IPS-18a (cell line): ENCODE results near the gene PLA2G12A.

ENCODE experiments used
- H3K27ac ChIP-seq: one replicate; pipeline ENCODE4 v1.5.1; 2013; ENCODE audit warnings: low read length
- H3K27me3 ChIP-seq: one replicate; pipeline ENCODE4 v1.6.1; 2013; ENCODE audit warnings: mild to moderate bottlenecking, low read length; ENCODE audit not compliant: control insufficient read depth, insufficient read depth
- H3K36me3 ChIP-seq: one replicate; pipeline ENCODE4 v1.6.1; 2013; ENCODE audit warnings: low read depth, low read length; ENCODE audit not compliant: control insufficient read depth
- H3K4me1 ChIP-seq: one replicate; pipeline ENCODE4 v1.6.1; 2013; ENCODE audit warnings: low read depth, low read length; ENCODE audit not compliant: control insufficient read depth
- H3K4me3 ChIP-seq: one replicate; pipeline ENCODE4 v1.5.1; 2013; ENCODE audit warnings: low read length
- H3K9ac ChIP-seq: one replicate; pipeline ENCODE4 v1.6.1; 2013; ENCODE audit warnings: mild to moderate bottlenecking, low read length, moderate library complexity
- H3K9me3 ChIP-seq: one replicate; pipeline ENCODE4 v1.6.1; 2013; ENCODE audit warnings: low read depth, low read length; ENCODE audit not compliant: control insufficient read depth

PLA2G12A gene

DNA sequence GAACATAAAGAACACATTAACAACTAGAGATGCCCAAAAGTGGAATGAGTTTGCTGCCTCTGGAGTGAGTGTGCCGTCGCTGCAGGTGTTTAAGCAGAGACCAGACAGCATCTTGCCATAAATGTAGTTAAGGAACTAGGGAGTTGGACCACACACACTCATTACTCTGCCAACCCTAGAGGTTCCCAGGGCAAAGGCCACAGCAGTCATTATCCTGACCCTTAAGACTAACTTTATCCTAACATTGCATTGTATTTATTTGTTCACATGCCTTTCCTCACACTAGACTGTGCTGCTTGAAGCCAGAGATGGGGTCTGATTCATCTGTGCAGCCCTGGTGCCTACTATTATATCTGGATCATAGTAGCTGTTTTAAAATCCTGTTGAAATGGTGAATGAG is 16.9 kb upstream of the PLA2G12A start:
- Histone ChIP-seq H3K4me1 (no peaks in the 10 kb centered on the region), H3K4me3 (no peak overlapping the region), H3K9me3 (no peaks in the 10 kb centered on the region), H3K27ac (no peak overlapping the region), H3K27me3 (no peaks in the 10 kb centered on the region), H3K36me3 (no peaks in the 10 kb centered on the region), H3K9ac (no peak overlapping the region)

DNA sequence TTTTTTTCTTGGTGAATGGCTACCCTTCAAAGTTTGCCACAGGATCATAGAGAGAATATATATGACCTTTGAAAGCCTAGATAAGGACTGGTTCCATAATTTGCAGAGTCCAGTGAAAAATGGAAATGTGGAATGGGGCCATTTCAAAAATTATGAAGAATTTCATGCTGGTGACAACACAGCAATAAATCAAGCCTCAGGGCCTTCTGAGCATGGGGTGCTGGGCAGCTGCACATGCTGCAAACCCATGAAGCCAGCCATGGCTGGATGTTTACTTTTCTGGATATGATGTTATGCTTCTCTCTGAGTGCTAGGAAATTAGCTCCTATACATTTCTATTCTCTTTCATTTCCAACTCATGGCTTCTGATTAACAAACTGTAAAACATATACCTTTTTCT is 16.0 kb upstream of the PLA2G12A start:
- Histone ChIP-seq H3K27me3 (no peaks in the 10 kb centered on the region), H3K4me1 (no peaks in the 10 kb centered on the region), H3K4me3 (no peak overlapping the region), H3K9me3 (no peaks in the 10 kb centered on the region), H3K9ac (no peak overlapping the region), H3K36me3 (no peaks in the 10 kb centered on the region), H3K27ac (no peak overlapping the region)

DNA sequence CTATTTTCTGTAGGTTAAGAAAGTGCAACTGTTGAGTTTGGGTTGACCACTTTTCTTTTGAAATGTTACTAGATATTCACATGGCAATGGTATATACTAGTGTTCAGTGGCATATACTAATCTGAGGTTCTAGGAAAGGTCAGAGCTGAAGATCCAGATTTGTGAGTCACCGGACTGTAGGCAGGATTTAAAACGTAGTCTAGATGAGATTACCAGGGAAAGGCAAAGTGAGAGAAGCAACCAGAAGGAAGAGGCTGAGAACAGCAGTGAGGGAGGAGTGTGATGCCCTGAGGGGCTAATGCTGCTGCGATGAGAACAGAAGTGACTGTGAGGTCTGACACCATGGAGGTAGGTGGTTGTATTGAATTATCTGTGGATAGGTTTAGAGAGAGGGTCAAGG is 9.7 kb upstream of the PLA2G12A start:
- Histone ChIP-seq H3K36me3 (no peaks in the 10 kb centered on the region), H3K27ac (no peak overlapping the region), H3K4me1 (no peaks in the 10 kb centered on the region), H3K4me3 (no peak overlapping the region), H3K9me3 (no peaks in the 10 kb centered on the region), H3K27me3 (no peaks in the 10 kb centered on the region), H3K9ac (no peak overlapping the region)

DNA sequence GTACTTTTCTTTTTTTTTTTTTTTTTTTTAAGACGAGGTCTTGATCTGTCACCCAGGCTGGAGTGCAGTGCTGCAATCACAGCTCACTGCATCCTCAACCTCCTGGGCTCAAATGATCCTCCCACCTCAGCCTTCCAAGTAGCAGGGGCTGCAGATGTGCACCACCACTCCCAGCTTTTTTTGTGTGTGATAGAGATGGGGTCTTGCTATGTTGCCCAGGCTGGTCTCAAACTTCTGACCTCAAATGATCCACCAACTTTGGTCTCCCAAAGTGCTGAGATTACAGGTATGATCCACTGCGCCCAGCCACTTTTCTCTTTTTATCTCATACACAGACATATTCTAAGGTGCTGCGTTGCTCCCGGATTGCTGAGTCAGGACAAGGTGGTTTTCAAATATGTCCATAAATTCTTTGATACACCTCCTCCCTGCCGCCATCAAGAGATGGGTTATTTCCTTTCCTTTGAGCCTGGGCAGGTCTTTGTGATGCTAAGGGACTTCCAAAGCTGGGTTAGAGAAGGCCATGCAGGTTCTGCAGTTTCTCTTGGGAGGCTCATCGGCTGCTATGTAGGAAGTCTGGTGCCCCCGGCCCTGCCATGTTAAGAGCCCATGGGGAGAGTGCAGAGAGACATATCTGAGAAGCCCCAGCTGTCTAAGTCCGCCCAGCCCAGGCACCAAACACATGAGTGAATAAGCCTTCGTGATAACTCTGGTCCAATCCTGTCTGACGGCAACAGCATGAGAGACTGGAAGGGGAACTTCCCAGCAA is 8.4 kb upstream of the PLA2G12A start:
- Histone ChIP-seq H3K36me3 (no peaks in the 10 kb centered on the region), H3K4me1 (no peaks in the 10 kb centered on the region), H3K9ac (no peak overlapping the region), H3K9me3 (no peaks in the 10 kb centered on the region), H3K27me3 (no peaks in the 10 kb centered on the region), H3K4me3 (no peak overlapping the region), H3K27ac (no peak overlapping the region)

DNA sequence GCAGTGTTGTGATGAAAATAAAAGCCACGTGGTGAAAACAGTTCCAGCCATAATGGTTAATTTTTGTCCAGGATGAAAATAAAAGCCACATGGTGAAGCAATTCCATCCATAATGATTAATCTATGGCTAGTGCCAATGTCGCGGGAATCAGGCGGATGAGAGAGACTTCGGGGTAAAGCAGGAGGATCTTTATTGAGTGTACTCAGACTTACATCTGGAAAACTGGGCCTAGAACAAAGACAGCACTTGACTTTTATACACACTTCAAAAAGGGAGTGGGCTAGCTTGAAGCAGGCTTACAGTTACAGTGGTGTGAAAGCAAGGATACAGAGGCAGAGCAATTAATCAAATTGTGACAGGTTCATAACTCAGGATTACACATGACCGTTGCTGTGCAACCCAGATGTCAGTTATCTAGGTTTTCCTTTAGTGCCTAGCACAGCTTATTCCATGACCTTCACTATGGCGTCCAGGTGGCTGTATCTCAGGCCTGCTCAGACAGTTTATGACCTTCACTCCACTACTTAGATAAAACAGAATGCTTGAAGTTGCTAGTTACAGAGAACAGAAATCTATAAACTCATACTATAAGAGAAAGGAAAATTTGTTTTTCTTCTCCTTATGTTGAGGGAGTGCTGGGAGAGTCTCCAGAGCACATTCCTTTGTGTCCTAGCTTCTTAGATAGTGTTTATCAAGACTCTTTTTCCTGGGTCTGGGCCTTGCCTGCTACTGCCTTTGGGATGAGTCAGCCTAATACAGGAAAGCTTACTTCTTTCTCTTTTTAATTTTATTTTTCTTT is 5.9 kb upstream of the PLA2G12A start:
- no peaks in the 10 kb centered on the region for H3K27me3 ChIP-seq
- H3K9ac ChIP-seq, result no peak overlapping the region
- no peak overlapping the region for H3K27ac ChIP-seq
- no peaks in the 10 kb centered on the region for H3K36me3 ChIP-seq
- no peak overlapping the region for H3K4me3 ChIP-seq
- no peaks in the 10 kb centered on the region for H3K9me3 ChIP-seq
- peaks cover under 1% of the 10 kb centered on the region for H3K4me1 ChIP-seq

DNA sequence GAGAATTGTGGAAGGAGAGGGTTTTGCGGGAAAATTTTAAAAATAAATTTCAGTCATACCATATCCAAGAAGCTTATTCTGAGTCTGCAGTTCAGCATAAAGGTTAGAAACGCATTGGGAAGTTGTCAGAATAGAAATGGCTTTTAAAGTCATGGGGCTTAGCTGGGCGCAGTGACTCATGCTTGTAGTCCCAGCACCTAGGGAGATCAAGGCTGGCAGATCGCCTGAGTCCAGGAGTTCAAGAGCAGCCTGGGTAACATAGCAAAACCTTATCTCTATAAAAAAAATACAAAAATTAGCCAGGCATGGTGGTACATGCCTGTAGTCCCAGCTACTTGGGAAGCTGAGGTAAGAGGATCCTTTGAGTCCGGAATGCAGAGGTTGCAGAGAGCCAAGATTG is 3.9 kb upstream of the PLA2G12A start:
- H3K27ac ChIP-seq, result no peak overlapping the region
- no peaks in the 10 kb centered on the region for H3K9me3 ChIP-seq
- H3K4me1 ChIP-seq, result peaks cover 4% of the 10 kb centered on the region
- H3K9ac ChIP-seq, result no peak overlapping the region
- no peak overlapping the region for H3K4me3 ChIP-seq
- peaks cover 8% of the 10 kb centered on the region for H3K27me3 ChIP-seq
- H3K36me3 ChIP-seq, result no peaks in the 10 kb centered on the region

DNA sequence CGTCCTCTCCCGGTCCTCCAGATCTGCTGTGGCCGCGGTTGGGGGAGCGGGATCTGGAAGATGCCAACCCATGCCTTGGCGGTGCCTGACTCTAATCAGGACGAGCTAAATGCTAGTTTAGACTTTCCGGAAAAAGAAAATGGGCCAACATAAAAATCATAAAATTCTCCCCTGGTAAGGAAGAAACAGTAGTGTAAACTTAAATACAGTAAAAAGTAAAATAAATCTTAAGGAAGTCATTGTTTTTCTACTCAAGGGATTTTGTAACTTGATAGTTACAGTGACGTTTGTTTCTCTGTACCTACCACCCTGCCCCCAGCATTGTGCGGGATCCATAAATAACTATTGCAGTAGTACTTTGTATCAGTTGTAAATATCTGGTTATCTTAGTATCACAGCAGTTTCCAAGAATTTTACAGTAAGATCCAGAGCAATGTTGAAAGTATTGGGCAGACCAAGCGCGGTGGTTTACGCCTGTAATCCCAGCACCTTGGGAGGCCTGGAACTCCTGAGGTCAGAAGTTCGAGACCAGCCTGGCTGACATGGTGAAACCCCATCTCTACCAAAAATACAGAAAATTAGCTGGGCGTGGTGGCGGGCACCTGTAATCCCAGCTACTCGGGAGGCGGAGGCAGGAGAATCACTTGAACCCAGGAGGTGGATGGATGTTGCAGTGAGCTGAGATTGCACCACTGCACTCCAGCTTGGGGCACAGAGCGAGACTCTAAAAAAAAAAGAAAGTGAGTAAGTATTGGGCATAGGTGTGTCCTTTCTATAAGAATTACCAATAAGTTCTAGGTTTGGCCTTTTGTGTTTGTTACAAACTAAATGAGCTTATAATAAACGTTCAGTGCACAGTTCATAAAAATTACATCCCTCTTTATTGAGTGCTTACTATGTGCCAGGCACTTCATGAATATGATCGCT is 1.0 kb upstream of the PLA2G12A start:
- H3K9ac ChIP-seq, result peak overlapping the region; percentile 77
- H3K27me3 ChIP-seq, result peaks cover 9% of the 10 kb centered on the region
- peaks cover 14% of the 10 kb centered on the region for H3K4me1 ChIP-seq
- H3K36me3 ChIP-seq, result no peaks in the 10 kb centered on the region
- H3K4me3 ChIP-seq, result peak overlapping the region; percentile 88
- H3K27ac ChIP-seq, result peak overlapping the region; percentile 76
- no peaks in the 10 kb centered on the region for H3K9me3 ChIP-seq

DNA sequence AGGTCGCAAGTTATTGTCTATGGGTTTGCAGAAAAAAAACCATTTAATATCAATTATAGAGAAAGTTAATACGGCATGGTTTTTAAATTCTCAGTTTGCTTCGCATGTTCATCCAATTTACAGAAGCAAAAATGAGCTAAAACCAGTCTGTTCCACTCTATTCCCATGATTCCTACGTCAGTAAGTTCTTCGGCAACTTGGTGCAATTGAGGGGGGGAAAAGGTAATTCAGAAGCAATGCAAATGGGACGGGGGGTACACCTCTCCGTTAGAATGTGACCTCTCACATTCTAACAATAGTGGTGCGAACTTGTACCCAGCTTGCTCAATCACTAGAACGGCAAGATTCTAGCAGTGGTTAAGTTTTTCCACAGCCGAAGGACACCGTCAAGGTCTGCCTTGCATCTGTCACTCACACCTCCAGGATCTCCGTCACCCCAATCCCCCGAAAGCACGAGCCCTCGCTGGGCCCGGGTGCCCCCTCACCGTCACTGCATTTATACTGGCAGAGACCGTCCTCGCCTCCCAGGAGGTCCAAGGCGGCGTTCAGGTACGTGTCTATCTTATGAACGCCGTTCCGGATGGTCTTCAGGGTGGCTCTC is 653 bp downstream of the PLA2G12A start:
- no peaks in the 10 kb centered on the region for H3K9me3 ChIP-seq
- H3K4me3 ChIP-seq, result peak overlapping the region; percentile 99
- H3K27me3 ChIP-seq, result peaks cover 9% of the 10 kb centered on the region
- no peaks in the 10 kb centered on the region for H3K36me3 ChIP-seq
- peaks cover 14% of the 10 kb centered on the region for H3K4me1 ChIP-seq
- H3K9ac ChIP-seq, result peak overlapping the region; percentile 83
- no peak overlapping the region for H3K27ac ChIP-seq

DNA sequence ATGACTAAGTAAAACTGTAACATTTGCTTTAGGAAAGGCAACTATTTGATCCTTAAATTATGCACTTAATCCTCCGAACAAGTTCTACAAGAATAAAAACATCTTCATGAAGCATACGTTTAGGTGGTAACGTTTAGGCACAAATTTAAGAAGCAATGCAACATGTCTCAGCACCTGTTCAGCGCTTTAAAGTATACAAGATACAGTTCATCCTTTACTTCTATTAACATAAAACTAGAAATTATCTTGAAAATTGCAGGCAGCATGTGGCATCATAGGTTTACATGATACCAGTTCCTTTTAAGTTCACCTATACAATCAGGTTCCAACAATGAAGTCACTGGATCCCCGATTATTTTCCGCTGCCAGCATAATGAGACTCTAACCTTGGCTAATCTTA is 1.5 kb downstream of the PLA2G12A start:
- Histone ChIP-seq H3K4me1 (peaks cover 14% of the 10 kb centered on the region), H3K4me3 (peak overlapping the region; percentile 99), H3K27me3 (peaks cover 9% of the 10 kb centered on the region), H3K27ac (no peak overlapping the region), H3K9me3 (no peaks in the 10 kb centered on the region), H3K36me3 (no peaks in the 10 kb centered on the region), H3K9ac (peak overlapping the region; percentile 83)

DNA sequence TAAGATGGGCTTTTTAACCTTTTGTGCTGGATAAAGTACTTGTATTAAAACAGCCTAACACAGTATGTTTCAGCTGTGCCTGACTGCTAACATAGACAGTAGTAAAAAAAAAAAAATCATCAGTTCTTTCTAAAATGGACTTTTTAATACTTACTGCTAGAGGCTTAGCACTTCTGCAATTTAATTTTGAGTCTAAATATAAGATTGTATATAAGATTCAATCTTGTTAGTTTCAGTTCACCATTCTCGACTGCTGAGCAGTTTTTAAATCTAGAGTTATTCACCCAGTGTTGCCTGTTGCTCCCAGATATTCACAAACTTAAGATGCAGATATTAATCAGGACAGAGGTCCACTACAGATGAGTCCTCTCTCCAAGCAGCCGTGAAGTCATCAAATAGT is 6.8 kb downstream of the PLA2G12A start:
- Histone ChIP-seq H3K4me1 (peaks cover 4% of the 10 kb centered on the region), H3K27ac (no peak overlapping the region), H3K27me3 (no peaks in the 10 kb centered on the region), H3K9me3 (no peaks in the 10 kb centered on the region), H3K9ac (no peak overlapping the region), H3K4me3 (no peak overlapping the region), H3K36me3 (no peaks in the 10 kb centered on the region)

DNA sequence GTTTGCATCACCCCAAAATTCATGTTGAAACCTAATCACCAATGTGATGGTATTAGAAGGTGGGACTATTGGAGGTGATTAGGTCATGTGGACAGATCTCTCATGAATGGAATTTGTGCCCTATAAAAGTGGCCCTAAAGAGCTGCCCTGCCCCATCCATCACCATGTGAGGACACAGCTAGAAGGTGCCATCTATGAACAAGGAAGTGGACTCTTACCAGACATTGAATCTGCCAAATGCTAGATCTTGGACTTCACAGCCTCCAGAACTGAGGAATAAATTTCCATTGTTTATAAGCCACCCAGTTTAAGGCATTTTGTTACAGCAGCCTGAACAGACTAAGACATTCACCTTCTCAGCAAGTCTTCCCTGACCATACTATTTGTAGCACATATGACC is 7.5 kb downstream of the PLA2G12A start:
- no peak overlapping the region for H3K4me3 ChIP-seq
- no peak overlapping the region for H3K9ac ChIP-seq
- no peaks in the 10 kb centered on the region for H3K4me1 ChIP-seq
- H3K27me3 ChIP-seq, result no peaks in the 10 kb centered on the region
- H3K27ac ChIP-seq, result no peak overlapping the region
- peaks cover 4% of the 10 kb centered on the region for H3K36me3 ChIP-seq
- H3K9me3 ChIP-seq, result no peaks in the 10 kb centered on the region
